Amygdala (tissue), 56 donors: ENCODE results near the gene CBLIF.
"Not testable (repeated sequence)": the region's sequence is repeated elsewhere in the genome, so short reads cannot be mapped to it uniquely, and the experiment has no call there.

ENCODE experiments used
- DNase-seq, 56 donors: peaks; one replicate each; lab custom pipeline; 2025; lab: John Stamatoyannopoulos, UW

The CBLIF gene

DNA sequence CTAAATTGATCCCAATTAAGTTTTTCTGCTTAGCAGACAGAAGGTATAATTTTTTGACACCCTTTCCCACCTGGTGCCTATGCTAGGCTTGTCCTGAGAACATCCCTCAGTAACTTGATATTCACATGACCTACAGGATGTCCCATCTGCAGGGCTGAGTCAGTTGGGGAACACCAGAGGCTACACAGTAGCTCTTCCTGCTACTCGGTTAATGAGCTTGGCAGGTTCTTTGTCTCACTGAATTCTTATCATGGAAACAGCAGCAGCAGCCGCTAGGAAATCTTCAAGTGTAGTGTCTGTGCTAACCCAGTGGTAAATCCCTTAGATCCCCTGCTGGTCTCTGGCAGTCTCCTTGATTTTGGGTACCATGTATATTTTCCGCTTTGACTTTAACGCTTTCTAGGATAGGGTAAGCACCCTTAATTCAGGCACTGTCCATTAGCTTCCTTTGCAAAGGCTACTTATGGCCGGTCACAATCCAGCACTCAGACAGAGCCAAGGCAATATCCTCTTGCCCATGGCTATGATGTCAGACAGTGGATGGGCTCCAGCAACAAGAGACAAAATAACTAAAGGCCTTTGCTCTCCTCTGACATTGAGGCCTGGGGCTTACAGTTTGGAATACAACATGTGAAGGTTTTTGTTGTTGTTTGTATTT lies 43.2 kb downstream of the CBLIF start:
- DNase-seq: peak in 25 of 56 donors; percentile 1 to 75 (median 28)

GRCh38 chr11:59801160-59801706 lies 44.1 kb downstream of the CBLIF start:
- DNase-seq: peak in 1 of 56 donors; percentile 23

DNA sequence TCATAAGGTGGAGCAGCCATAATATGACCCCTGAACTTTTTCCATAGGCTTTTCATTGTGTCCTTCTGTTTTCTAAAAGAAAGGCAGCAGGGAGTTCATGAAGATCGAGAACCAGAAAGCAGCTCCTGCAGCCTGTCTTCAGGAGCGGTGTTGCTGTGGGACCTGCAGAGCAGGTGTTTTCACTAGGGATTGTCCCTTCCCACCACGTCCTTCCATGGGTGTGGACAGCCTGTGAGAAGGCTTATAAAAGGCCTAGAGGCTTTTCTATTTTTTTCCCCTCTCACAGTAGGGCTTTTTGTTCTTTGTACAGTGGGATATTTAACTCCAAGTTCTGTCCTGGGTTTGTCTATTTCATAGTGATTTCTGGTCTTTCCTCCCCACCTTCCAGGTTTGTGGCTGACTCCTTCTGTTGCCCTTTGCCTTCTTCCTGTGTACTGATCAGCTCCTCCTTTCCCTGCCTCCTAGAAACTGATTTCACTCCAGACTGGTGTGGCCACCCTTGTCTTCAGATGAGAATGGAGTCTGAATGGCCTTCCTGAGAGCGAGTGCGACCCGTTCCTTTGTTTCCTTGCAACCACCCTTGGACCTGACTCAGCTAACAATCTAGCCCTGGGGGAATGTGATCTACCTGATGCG lies 44.8 kb downstream of the CBLIF start:
- DNase-seq: no peak

DNA sequence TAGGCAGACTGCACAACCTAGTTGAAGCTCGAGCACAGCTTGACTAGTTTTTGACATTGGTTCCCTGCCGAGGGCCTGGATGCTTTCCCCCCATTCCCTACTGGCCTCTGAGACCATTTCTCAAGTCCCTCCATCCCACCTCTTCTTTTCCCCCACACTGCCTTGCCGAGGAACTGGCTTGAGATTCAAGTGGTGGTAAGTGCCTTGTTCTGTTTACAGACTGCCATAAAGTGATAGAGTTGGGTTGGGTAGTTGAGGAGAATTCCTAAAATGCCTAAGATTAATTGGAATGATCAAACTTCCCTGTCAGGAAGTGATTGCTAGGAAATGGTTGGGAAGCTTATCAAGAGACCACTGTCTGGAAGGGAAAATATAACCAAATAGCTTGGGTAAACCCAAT lies 50.9 kb downstream of the CBLIF start:
- DNase-seq: no peak

- DNase-seq: no peak
These were observed 52.8 kb downstream of the CBLIF start for GRCh38 chr11:59792507-59792906.

DNA sequence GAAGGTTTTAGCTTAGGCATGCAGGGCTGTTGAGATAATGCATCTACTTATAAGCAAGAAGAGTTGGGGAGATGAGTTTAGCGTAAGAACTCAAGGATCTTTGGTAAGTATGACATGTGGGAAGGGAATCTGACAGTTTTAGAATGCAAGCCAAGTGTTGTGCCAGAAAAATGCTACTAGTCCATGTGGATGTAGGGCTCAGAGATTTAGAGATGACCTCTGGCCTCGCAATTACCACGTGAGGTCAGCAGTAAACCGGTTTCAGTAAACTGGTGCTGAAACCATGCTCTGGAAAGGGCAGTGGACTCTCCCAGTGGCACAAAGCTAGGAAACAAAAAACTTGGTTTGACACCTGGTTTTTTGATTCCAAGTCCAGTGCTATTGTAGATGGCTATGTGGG lies 53.7 kb downstream of the CBLIF start:
- DNase-seq: no peak

DNA sequence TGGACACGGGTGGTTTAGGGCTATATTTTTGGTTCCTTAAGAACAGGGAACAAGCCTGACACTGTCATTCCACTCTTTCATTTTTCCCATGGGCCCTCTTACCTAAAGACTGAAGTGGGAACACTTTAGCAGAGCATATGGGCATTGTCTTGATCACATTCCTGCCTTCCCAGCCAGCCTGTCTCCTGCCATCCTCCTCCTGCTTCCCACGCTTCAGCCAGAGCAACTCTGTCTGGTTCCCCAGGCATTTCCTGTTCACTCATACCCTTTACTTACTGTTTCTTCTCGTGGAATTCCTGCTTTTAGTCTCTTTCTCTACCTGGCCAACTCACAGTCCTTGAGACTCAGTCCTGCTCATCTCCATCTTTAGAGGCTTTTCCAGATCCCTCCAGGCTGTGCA lies 57.5 kb downstream of the CBLIF start:
- DNase-seq: no peak

DNA sequence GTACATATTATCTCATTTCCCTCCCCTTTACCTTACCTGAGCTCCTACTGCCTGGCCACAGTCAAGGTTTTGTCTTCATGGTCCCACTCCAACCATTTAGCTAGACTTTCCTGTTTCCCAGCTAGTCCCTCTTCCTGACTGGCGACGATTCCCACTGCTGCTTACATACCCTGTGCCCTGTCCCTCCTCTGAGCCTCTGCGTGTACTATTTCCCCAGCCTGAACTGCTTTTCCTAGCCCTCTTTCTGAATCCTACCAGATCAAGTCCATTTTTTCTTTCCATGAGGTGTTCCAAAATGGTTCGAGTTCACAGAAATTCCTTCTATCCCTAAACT lies 58.1 kb downstream of the CBLIF start:
- DNase-seq: no peak

- no peak for DNase-seq
These were observed 59.5 kb downstream of the CBLIF start for GRCh38 chr11:59785818-59786217.

GRCh38 chr11:59784441-59784840 lies 60.9 kb downstream of the CBLIF start:
- not testable (repeated sequence) for DNase-seq

GRCh38 chr11:59783632-59784090 lies 61.6 kb downstream of the CBLIF start:
- DNase-seq: no peak

- no peak for DNase-seq
These were observed 63.2 kb downstream of the CBLIF start for GRCh38 chr11:59782080-59782479.

DNA sequence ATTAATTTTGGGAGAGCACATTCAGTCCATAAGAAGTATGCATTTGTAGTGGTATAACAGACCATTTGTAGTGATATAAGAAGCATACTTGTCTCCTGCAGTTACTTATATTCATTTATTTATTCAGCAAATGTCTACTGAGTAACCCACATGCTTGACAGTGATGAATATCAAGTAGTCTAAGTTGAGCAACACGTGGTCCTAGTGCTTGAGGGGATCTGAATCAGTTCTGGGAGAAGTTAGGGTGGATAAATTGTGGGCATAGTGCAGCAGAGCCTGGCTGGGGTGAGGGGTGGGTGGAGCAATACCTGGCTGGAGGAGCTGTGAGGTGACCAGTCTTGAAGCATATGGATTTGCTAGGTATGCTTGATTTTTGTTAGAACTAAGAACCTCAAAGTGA lies 65.8 kb downstream of the CBLIF start:
- DNase-seq: no peak
